GM21528 (cell line): ENCODE data around the gene CASQ1.

Source experiments
- ATAC-seq: cut with Tn5 transposase; IDR thresholded peaks from one replicate; pipeline ENCODE4 v1.9.1; 2021; ENCODE audit warnings: mild to moderate bottlenecking, moderate library complexity; ENCODE audit not compliant: unreplicated experiment, low FRiP score

Gene CASQ1

GRCh38 chr1:160204526-160205241 is 14.3 kb downstream of the CASQ1 start:
- peak; percentile 59 for ATAC-seq

- ATAC-seq = peak; percentile 43
Observed at GRCh38 chr1:160205242-160206035, 15.1 kb downstream of the CASQ1 start, which contains the start of gene PEA15. TSS of gene PEA15 (plus strand) at chr1:160205384. CDS start at chr1:160211545, 6,161 bp downstream.

- peak; percentile 43 for ATAC-seq
Observed at GRCh38 chr1:160206036-160206389, 15.6 kb downstream of the CASQ1 start.

- ATAC-seq = no peak
Observed at GRCh38 chr1:160206421-160207117, 16.2 kb downstream of the CASQ1 start.

- no peak for ATAC-seq
Observed at GRCh38 chr1:160207118-160207650, 16.8 kb downstream of the CASQ1 start.

- no peak for ATAC-seq
Observed at GRCh38 chr1:160207771-160208556, 17.6 kb downstream of the CASQ1 start.

- no peak for ATAC-seq
Observed at GRCh38 chr1:160208557-160209320, 18.4 kb downstream of the CASQ1 start.

GRCh38 chr1:160209321-160210046 is 19.1 kb downstream of the CASQ1 start:
- ATAC-seq = no peak

- no peak for ATAC-seq
Observed at GRCh38 chr1:160210561-160210960, 20.2 kb downstream of the CASQ1 start.

- ATAC-seq = no peak
Observed at GRCh38 chr1:160211046-160211790, 20.8 kb downstream of the CASQ1 start.

- no peak for ATAC-seq
Observed at GRCh38 chr1:160214481-160215140, 24.2 kb downstream of the CASQ1 start.

GRCh38 chr1:160216301-160216700 is 25.9 kb downstream of the CASQ1 start:
- ATAC-seq = no peak

- ATAC-seq = no peak
Observed at GRCh38 chr1:160217481-160218051, 27.2 kb downstream of the CASQ1 start.

GRCh38 chr1:160219062-160219929 is 28.9 kb downstream of the CASQ1 start:
- ATAC-seq = no peak

- no peak for ATAC-seq
Observed at GRCh38 chr1:160220301-160220700, 29.9 kb downstream of the CASQ1 start.

GRCh38 chr1:160221089-160221488 is 30.7 kb downstream of the CASQ1 start:
- ATAC-seq = no peak
